Measurements from ENCODE around the gene SCAMP5.

SCAMP5 gene

GRCh38 chr15:74992619-74993018, 2.7 kb upstream of the SCAMP5 start:
- Mint-ChIP-seq H3K4me1 (peaks cover 19% of the 10 kb centered on the region), H3K4me3 (no peak overlapping the region), H3K27me3 (peaks cover 32% of the 10 kb centered on the region), H3K9me3 (no peaks in the 10 kb centered on the region), H3K27ac (no peak overlapping the region), H3K36me3 (peaks cover 3% of the 10 kb centered on the region)
- DNase-seq (ENCODE audit: low spot score in 2 of 2) (no peak), ATAC-seq (ENCODE audit: low read depth) (no peak)

DNA sequence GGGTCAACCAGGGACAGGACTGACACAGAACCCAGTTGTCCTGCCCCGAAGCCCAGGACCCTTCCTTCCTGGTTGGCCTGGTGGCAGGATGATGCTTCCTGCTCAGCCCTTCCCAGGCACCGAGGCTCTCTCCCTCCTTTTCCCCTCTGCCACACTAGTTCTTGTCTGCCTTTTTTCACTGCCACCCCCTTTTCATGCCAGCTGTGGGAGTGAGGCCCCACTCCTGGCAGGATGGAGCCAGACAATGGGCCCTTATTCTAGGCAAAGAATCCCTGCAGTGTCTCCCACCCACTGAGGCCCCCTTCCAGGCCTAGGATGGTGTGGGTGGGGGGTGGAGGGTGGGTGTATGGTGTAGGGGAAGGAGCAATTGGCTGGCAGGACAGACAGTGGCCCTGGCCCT, 1.1 kb upstream of the SCAMP5 start:
- DNase-seq (ENCODE audit: low spot score in 2 of 2) = no peak
- H3K4me1 Mint-ChIP-seq = peaks cover 19% of the 10 kb centered on the region
- peaks cover 3% of the 10 kb centered on the region for H3K36me3 Mint-ChIP-seq
- H3K9me3 Mint-ChIP-seq = no peaks in the 10 kb centered on the region
- H3K27ac Mint-ChIP-seq = no peak overlapping the region
- H3K4me3 Mint-ChIP-seq = no peak overlapping the region
- H3K27me3 Mint-ChIP-seq = peaks cover 40% of the 10 kb centered on the region
- ATAC-seq (ENCODE audit: low read depth) = no peak

DNA sequence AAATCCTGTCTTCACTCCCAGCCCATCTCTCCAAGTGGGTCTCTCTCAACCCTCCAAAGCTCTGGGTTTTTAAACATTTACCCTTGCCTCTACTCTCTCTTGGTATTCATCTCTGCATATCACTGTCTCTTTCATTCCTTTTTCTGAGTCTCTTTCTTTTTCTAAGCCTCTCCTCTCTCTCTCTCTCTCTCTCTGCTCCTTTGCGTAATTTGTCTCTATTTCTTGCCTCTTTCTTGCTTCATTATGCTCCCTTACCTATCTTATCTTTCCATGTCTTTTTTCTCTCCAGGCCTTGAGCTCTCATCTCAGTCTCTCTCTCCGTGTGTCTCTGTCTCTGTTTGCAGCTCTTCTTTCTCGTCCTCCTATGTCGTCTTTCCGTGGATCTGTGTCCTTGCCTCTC, 678 bp upstream of the SCAMP5 start:
- Mint-ChIP-seq H3K36me3 (peaks cover 3% of the 10 kb centered on the region), H3K4me1 (peaks cover 19% of the 10 kb centered on the region), H3K27me3 (peaks cover 39% of the 10 kb centered on the region), H3K27ac (no peak overlapping the region), H3K4me3 (no peak overlapping the region), H3K9me3 (no peaks in the 10 kb centered on the region)
- DNase-seq (ENCODE audit: low spot score in 2 of 2) = no peak
- no peak for ATAC-seq (ENCODE audit: low read depth)

GRCh38 chr15:74995779-74996765, 709 bp downstream of the SCAMP5 start:
- H3K4me1 Mint-ChIP-seq = peaks cover 13% of the 10 kb centered on the region
- ATAC-seq (ENCODE audit: low read depth) (no peak), DNase-seq (ENCODE audit: low spot score in 2 of 2) (no peak)
- no peaks in the 10 kb centered on the region for H3K9me3 Mint-ChIP-seq
- H3K27ac Mint-ChIP-seq = no peak overlapping the region
- peaks cover 3% of the 10 kb centered on the region for H3K36me3 Mint-ChIP-seq
- peak overlapping the region; percentile 66 for H3K4me3 Mint-ChIP-seq
- peaks cover 41% of the 10 kb centered on the region for H3K27me3 Mint-ChIP-seq

GRCh38 chr15:74997141-74997540, 1.8 kb downstream of the SCAMP5 start:
- peaks cover 3% of the 10 kb centered on the region for H3K36me3 Mint-ChIP-seq
- H3K4me3 Mint-ChIP-seq = no peak overlapping the region
- peaks cover 13% of the 10 kb centered on the region for H3K4me1 Mint-ChIP-seq
- no peaks in the 10 kb centered on the region for H3K9me3 Mint-ChIP-seq
- H3K27ac Mint-ChIP-seq = no peak overlapping the region
- ATAC-seq (ENCODE audit: low read depth) (no peak), DNase-seq (ENCODE audit: low spot score in 2 of 2) (no peak)
- H3K27me3 Mint-ChIP-seq = peaks cover 40% of the 10 kb centered on the region

GRCh38 chr15:74997543-74997942, 2.2 kb downstream of the SCAMP5 start:
- no peak for DNase-seq (ENCODE audit: low spot score in 2 of 2)
- Mint-ChIP-seq H3K4me3 (no peak overlapping the region), H3K4me1 (peaks cover 13% of the 10 kb centered on the region), H3K27ac (no peak overlapping the region), H3K27me3 (peaks cover 44% of the 10 kb centered on the region), H3K36me3 (peaks cover 3% of the 10 kb centered on the region), H3K9me3 (no peaks in the 10 kb centered on the region)
- no peak for ATAC-seq (ENCODE audit: low read depth)

GRCh38 chr15:75001310-75001709, 5.9 kb downstream of the SCAMP5 start:
- Mint-ChIP-seq H3K4me1 (peaks cover 8% of the 10 kb centered on the region), H3K27me3 (peaks cover 36% of the 10 kb centered on the region), H3K36me3 (peaks cover 3% of the 10 kb centered on the region)

DNA sequence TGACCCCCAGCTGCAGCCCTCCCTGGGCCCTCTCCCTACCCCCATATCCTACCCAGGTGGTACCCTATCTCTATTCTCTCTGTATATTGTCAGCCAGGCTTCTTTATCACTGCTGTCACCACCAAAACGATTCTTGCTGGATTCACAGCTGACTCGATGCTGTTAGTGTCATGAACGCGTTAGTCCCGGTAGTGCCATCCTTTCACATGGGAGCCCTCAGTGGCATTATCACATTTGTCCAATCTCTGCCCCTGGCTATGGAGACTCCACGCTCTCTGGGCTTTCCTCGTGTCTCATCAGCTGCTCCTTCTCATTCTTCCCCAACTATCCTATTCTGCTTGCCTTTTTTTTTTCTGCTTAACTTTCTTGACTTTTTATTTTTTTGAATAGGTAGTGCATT, 7.0 kb downstream of the SCAMP5 start:
- Mint-ChIP-seq H3K36me3 (peaks cover 1% of the 10 kb centered on the region), H3K4me1 (peaks cover 2% of the 10 kb centered on the region), H3K4me3 (no peak overlapping the region), H3K27ac (no peak overlapping the region), H3K27me3 (peaks cover 31% of the 10 kb centered on the region), H3K9me3 (no peaks in the 10 kb centered on the region)
- no peak for ATAC-seq (ENCODE audit: low read depth)
- DNase-seq (ENCODE audit: low spot score in 2 of 2) = no peak

More at GRCh38 chr15:75001310-75001709, 5.9 kb downstream of the SCAMP5 start:
- H3K27ac Mint-ChIP-seq = no peak overlapping the region
- no peaks in the 10 kb centered on the region for H3K9me3 Mint-ChIP-seq
- no peak for ATAC-seq (ENCODE audit: low read depth)
- no peak for DNase-seq (ENCODE audit: low spot score in 2 of 2)
- no peak overlapping the region for H3K4me3 Mint-ChIP-seq

GRCh38 chr15:75007216-75007615, 11.9 kb downstream of the SCAMP5 start:
- ATAC-seq (ENCODE audit: low read depth) (no peak), DNase-seq (ENCODE audit: low spot score in 2 of 2) (no peak)
- Mint-ChIP-seq H3K4me3 (peak overlapping the region; percentile 14), H3K27ac (no peak overlapping the region), H3K27me3 (peaks cover 25% of the 10 kb centered on the region), H3K4me1 (peaks cover 23% of the 10 kb centered on the region), H3K9me3 (no peaks in the 10 kb centered on the region), H3K36me3 (no peaks in the 10 kb centered on the region)

DNA sequence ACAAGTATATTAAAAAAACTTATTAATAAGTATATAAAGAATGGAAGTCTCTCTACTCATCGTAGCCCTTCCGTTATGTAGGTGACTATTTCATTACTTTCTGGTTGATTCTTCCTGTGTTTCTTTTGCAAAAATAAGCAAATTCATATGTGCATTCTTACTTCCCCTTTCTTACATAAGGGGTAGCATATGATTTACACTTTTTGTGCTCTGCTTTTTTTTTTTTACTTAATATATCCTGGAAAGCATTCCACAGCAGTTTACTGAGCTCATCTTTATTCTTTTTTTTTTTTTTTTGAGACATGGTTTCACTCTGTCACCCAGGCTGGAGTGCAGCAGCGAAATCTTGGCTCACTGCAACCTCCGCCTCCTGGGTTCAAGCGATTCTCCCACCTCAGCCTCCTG, 12.9 kb downstream of the SCAMP5 start:
- ATAC-seq (ENCODE audit: low read depth) (peak; percentile 25), DNase-seq (ENCODE audit: low spot score in 2 of 2) (no peak)
- no peak overlapping the region for H3K27ac Mint-ChIP-seq
- no peaks in the 10 kb centered on the region for H3K36me3 Mint-ChIP-seq
- H3K27me3 Mint-ChIP-seq = peaks cover 20% of the 10 kb centered on the region
- peaks cover 23% of the 10 kb centered on the region for H3K4me1 Mint-ChIP-seq
- H3K4me3 Mint-ChIP-seq = peak overlapping the region; percentile 21
- H3K9me3 Mint-ChIP-seq = no peaks in the 10 kb centered on the region

GRCh38 chr15:75008629-75009326, 13.4 kb downstream of the SCAMP5 start:
- Mint-ChIP-seq H3K4me1 (peaks cover 23% of the 10 kb centered on the region), H3K36me3 (no peaks in the 10 kb centered on the region), H3K4me3 (peak overlapping the region; percentile 59), H3K9me3 (no peaks in the 10 kb centered on the region), H3K27me3 (peaks cover 18% of the 10 kb centered on the region), H3K27ac (peak overlapping the region; percentile 74)
- ATAC-seq (ENCODE audit: low read depth) = peak; percentile 93
- DNase-seq (ENCODE audit: low spot score in 2 of 2) = peak in 1 of 2 donors; percentile 70

DNA sequence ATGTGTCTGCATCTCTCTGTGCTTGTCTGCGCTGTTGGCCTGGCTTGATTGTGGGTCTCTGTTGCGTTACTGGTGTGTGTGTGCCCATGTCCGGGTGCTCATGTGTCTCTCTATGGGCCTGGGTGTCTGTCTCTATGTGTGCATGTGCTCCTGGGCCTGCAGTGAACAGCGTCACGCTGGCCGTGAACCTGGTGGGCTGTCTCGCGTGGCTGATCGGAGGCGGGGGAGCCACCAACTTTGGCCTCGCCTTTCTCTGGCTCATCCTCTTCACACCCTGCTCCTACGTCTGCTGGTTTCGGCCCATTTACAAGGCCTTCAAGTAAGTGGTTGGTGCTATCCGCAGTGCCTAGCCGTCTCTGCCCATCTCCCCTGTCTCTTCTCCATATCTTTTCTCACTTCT, 21.1 kb downstream of the SCAMP5 start:
- Mint-ChIP-seq H3K36me3 (no peaks in the 10 kb centered on the region), H3K4me3 (no peak overlapping the region), H3K4me1 (peaks cover 5% of the 10 kb centered on the region), H3K27ac (no peak overlapping the region), H3K27me3 (peaks cover 33% of the 10 kb centered on the region), H3K9me3 (no peaks in the 10 kb centered on the region)
- ATAC-seq (ENCODE audit: low read depth) (no peak), DNase-seq (ENCODE audit: low spot score in 2 of 2) (no peak)

GRCh38 chr15:75019916-75020315, 24.6 kb downstream of the SCAMP5 start:
- no peak overlapping the region for H3K27ac Mint-ChIP-seq
- DNase-seq (ENCODE audit: low spot score in 2 of 2) (no peak), ATAC-seq (ENCODE audit: low read depth) (no peak)
- peaks cover 2% of the 10 kb centered on the region for H3K36me3 Mint-ChIP-seq
- H3K4me3 Mint-ChIP-seq = no peak overlapping the region
- H3K4me1 Mint-ChIP-seq = peaks cover 6% of the 10 kb centered on the region
- H3K27me3 Mint-ChIP-seq = peaks cover 21% of the 10 kb centered on the region
- no peaks in the 10 kb centered on the region for H3K9me3 Mint-ChIP-seq

GRCh38 chr15:75021341-75021740, 26.0 kb downstream of the SCAMP5 start:
- peaks cover 8% of the 10 kb centered on the region for H3K4me1 Mint-ChIP-seq
- H3K27ac Mint-ChIP-seq = no peak overlapping the region
- DNase-seq (ENCODE audit: low spot score in 2 of 2) (no peak), ATAC-seq (ENCODE audit: low read depth) (no peak)
- peak overlapping the region; percentile 2 for H3K4me3 Mint-ChIP-seq
- no peaks in the 10 kb centered on the region for H3K9me3 Mint-ChIP-seq
- H3K36me3 Mint-ChIP-seq = peaks cover 2% of the 10 kb centered on the region
- peaks cover 19% of the 10 kb centered on the region for H3K27me3 Mint-ChIP-seq

Measured in memory B cell (primary cell).